Activated T-helper 1 cell treated with anti-CD3 and anti-CD28 coated beads, Interleukin-2, amount 50 U/mL, for 16 hours (primary cell): Measurements from ENCODE around the gene HIPK4.
"Not testable (repeated sequence)": the region's sequence is repeated elsewhere in the genome, so short reads cannot be mapped to it uniquely, and the experiment has no call there.

Experiments used
- DNase-seq, 2 donors: peaks; one replicate each; pipeline ENCODE4 v3.0.0-alpha.2; 2020; ENCODE audit warnings: low read depth in 1 of 2, low spot score in 1 of 2

Gene HIPK4

GRCh38 chr19:40417643-40417981 lies 27.6 kb upstream of the HIPK4 start:
- DNase-seq = no peak

- DNase-seq = no peak
These were observed 27.1 kb upstream of the HIPK4 start for GRCh38 chr19:40416918-40417642.

GRCh38 chr19:40415768-40416167 lies 25.8 kb upstream of the HIPK4 start:
- no peak for DNase-seq

- DNase-seq = no peak
These were observed 24.9 kb upstream of the HIPK4 start for GRCh38 chr19:40414542-40415535.

GRCh38 chr19:40413291-40413845 lies 23.4 kb upstream of the HIPK4 start, which contains the start of gene PRX:
TSS of gene PRX (minus strand) at chr19:40413378. CDS start at chr19:40407932, 5,446 bp downstream.
- DNase-seq = no peak

GRCh38 chr19:40412866-40413265 lies 22.9 kb upstream of the HIPK4 start:
- no peak for DNase-seq

GRCh38 chr19:40411958-40412499 lies 22.0 kb upstream of the HIPK4 start:
- DNase-seq = no peak

- no peak for DNase-seq
These were observed 21.3 kb upstream of the HIPK4 start for GRCh38 chr19:40411125-40411842.

GRCh38 chr19:40410030-40410389 lies 20.0 kb upstream of the HIPK4 start:
- no peak for DNase-seq

- not testable (repeated sequence) for DNase-seq
These were observed 18.6 kb upstream of the HIPK4 start for GRCh38 chr19:40408598-40408925.

GRCh38 chr19:40407714-40408597 lies 18.0 kb upstream of the HIPK4 start:
- DNase-seq = no peak

- peak; percentile 56 to 63 for DNase-seq
These were observed 13.4 kb upstream of the HIPK4 start for GRCh38 chr19:40403262-40403984.

- no peak for DNase-seq
These were observed 10.6 kb upstream of the HIPK4 start for GRCh38 chr19:40400559-40400958.

GRCh38 chr19:40398417-40399131 lies 8.6 kb upstream of the HIPK4 start:
- peak in 1 of 2 donors; percentile 29 for DNase-seq

- no peak for DNase-seq
These were observed 7.6 kb upstream of the HIPK4 start for GRCh38 chr19:40397568-40397906.

GRCh38 chr19:40396886-40397567 lies 7.0 kb upstream of the HIPK4 start:
- no peak for DNase-seq

- DNase-seq = no peak
These were observed 6.0 kb upstream of the HIPK4 start for GRCh38 chr19:40395956-40396355.

- DNase-seq = no peak
These were observed 4.8 kb upstream of the HIPK4 start for GRCh38 chr19:40394816-40395210.
